Activated CD4-positive, alpha-beta memory T cell treated with anti-CD3 and anti-CD28 coated beads for 36 hours (primary cell): ENCODE results near the gene CRYGC. TPM values are rescaled to one million over a fixed set of nuclear protein-coding genes. Genes with fewer than 3 reads are reported as not detected.

Experiments
- CTCF ChIA-PET: fragments of 350-600 bp; sonication (Branson Sonifier 250); formaldehyde crosslinking; loops from one replicate; lab custom pipeline; 2021; ENCODE audit warnings: antibody characterized with exemption, inconsistent platforms; lab: Charles Lee
- POLR2A ChIA-PET: fragments of 350-600 bp; sonication (Branson Sonifier 250); formaldehyde crosslinking; loops from one replicate; lab custom pipeline; 2021; ENCODE audit warnings: antibody characterized with exemption; lab: Charles Lee
- DNase-seq: peaks from one replicate; pipeline ENCODE4 v3.0.0-alpha.2; 2020
- H3K27ac Mint-ChIP-seq: one replicate; pipeline ENCODE4 v1.8.0; 2021; ENCODE audit warnings: mixed read lengths
- H3K27me3 Mint-ChIP-seq: one replicate; pipeline ENCODE4 v1.8.0; 2021; ENCODE audit warnings: mixed read lengths
- H3K36me3 Mint-ChIP-seq: one replicate; pipeline ENCODE4 v1.8.0; 2021; ENCODE audit warnings: mixed read lengths
- H3K4me1 Mint-ChIP-seq: one replicate; pipeline ENCODE4 v1.8.0; 2021; ENCODE audit warnings: low read depth, mixed read lengths
- H3K4me3 Mint-ChIP-seq: one replicate; pipeline ENCODE4 v1.8.0; 2021; ENCODE audit warnings: mild to moderate bottlenecking, mixed read lengths
- H3K9me3 Mint-ChIP-seq: one replicate; pipeline ENCODE4 v1.8.0; 2021; ENCODE audit warnings: mixed read lengths
- intact Hi-C: fragments of 100-400 bp; cut with micrococcal nuclease; formaldehyde crosslinking; loops from one replicate; pipeline ENCODE4 v1.15.1; 2023
- total RNA-seq, 2 experiments: library from RNA; stranded (reverse); gene quantifications; one replicate each; pipeline ENCODE4 v1.2.3, GENCODE V29; 2021

The CRYGC gene
- total RNA-seq, 2 experiments from 2014 or later, result not detected

- ChIA-PET CTCF (no interaction called here), POLR2A (no interaction called here)
- H3K27me3 Mint-ChIP-seq, result peaks cover 16% of the 10 kb centered on the region
- no peak for DNase-seq
- H3K4me3 Mint-ChIP-seq, result no peak overlapping the region
- intact Hi-C loops, result no loop called here
- H3K36me3 Mint-ChIP-seq, result no peaks in the 10 kb centered on the region
- no peak overlapping the region for H3K27ac Mint-ChIP-seq
- no peaks in the 10 kb centered on the region for H3K9me3 Mint-ChIP-seq
- H3K4me1 Mint-ChIP-seq, result no peaks in the 10 kb centered on the region
These were observed 45.8 kb downstream of the CRYGC start for GRCh38 chr2:208083807-208084206.

Other genes starting within 250 kb of the CRYGC start
- 1 to 10 TPM; 4.5 to 5.5 TPM for gene PLEKHM3, start 104.3 kb downstream of the CRYGC start, total RNA-seq
- not detected for gene CRYGD, start 5.3 kb downstream of the CRYGC start, total RNA-seq
- not detected for gene CRYGB, start 16.3 kb upstream of the CRYGC start, total RNA-seq
- gene CRYGA, start 33.8 kb upstream of the CRYGC start, total RNA-seq, result not detected
- gene C2orf80, start 60.2 kb upstream of the CRYGC start, total RNA-seq, result not detected
- gene IDH1, start 125.2 kb upstream of the CRYGC start, total RNA-seq, result 10 to 100 TPM; 30.9 to 32.9 TPM
- gene PIKFYVE, start 136.4 kb upstream of the CRYGC start, total RNA-seq, result 10 to 100 TPM; 22.4 to 23.7 TPM